ENCODE data around the gene CLEC11A. TPM values are rescaled to one million over a fixed set of nuclear protein-coding genes. Genes with fewer than 3 reads are reported as not detected.

The CLEC11A gene
- total and polyA plus RNA-seq, 10 of the 15 experiments (the other 5 are each of a cell fraction or from before 2014, with no cell fraction given), result not detected

DNA sequence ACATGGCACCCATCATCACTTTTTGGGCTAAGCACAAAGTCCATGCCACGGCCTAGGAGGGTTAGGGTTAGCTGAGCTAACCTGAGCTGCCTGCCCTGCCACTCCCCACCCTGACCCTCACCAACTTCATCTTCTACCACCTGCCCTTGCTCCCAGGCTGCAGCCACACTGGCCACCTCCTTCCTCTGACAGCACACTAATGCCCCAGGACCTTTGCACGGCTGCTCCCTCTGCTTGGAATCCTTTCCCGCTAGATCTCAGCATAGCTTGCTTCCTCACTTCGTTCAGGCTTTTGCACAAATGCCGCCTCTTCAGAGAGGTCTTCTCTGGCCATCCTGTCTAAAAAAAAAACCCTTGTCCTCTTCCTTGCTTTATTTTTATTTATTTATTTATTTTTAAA lies 16.8 kb upstream of the CLEC11A start:
- H3K4me2 ChIP-seq (ENCODE audit: control insufficient read depth, insufficient read depth), result no peak overlapping the region
- FAIRE-seq (no peak), ATAC-seq (no peak), DNase-seq (ENCODE audit: low read depth, low spot score) (no peak)
- H3K27ac ChIP-seq (ENCODE audit: control insufficient read depth, insufficient read depth), result no peak overlapping the region
- CTCF ChIA-PET, result interaction anchor here (0.7 to 1.8 kb wide), 3 partner anchors 37 to 217 kb away, joined by 3 to 10 read pairs (median 4); no protein-coding TSS in a partner anchor
- no peaks in the 10 kb centered on the region for H3K4me1 ChIP-seq (ENCODE audit: control insufficient read depth, insufficient read depth, low read length)
- H4K20me1 ChIP-seq (ENCODE audit: control insufficient read depth, insufficient read depth), result no peaks in the 10 kb centered on the region
- intact Hi-C loops (cut with micrococcal nuclease; ENCODE audit: unreplicated experiment), result loop anchor here (5.0 kb wide), 1 partner anchor 349 kb away; no protein-coding TSS in a partner anchor
- H3K27me3 ChIP-seq (replicated peaks in 1 of 2; ENCODE audit: control insufficient read depth in 2 of 2, insufficient read depth in 2 of 2, low read length in 1 of 2), result no peaks in the 10 kb centered on the region
- POLR2A ChIA-PET, result no interaction called here
- no TSS peak for BruUV-seq (replicated peaks)
- 25% methylated on average over 5 of the region's 5 CpGs for WGBS (ENCODE audit: insufficient coverage, insufficient replicate concordance, low lambda C conversion rate, missing lambda C conversion rate)
- TF ChIP-seq ZBTB4 (CRISPR knock-in tag; IDR thresholded peaks at IDR 0.05) (no peak), ZNF274 (IDR thresholded peaks at IDR 0.05; ENCODE audit: insufficient read depth, insufficient read length) (no peak), CBFB (IDR thresholded peaks at IDR 0.05; ENCODE audit: low read depth) (no peak), BHLHE40 (IDR thresholded peaks at IDR 0.05; ENCODE audit: borderline replicate concordance in 1 of 2, low read depth in 2 of 2, low read length in 1 of 2) (no peak), MYB (IDR thresholded peaks at IDR 0.05; ENCODE audit: borderline replicate concordance, low read depth, low read length) (no peak), RFX5 (IDR thresholded peaks at IDR 0.05; ENCODE audit: low read depth, low read length) (no peak)
- in situ Hi-C loops (cut with MboI), result no loop called here
- no peaks in the 10 kb centered on the region for H3K79me2 ChIP-seq (ENCODE audit: control insufficient read depth, insufficient read depth, low read length)
- no peaks in the 10 kb centered on the region for H3K36me3 ChIP-seq (ENCODE audit: control insufficient read depth in 2 of 2, insufficient read depth in 2 of 2, low read length in 1 of 2)
- SMC1A ChIA-PET (ENCODE audit: uncharacterized antibody, unreplicated experiment), result interaction anchor here (1.8 kb wide), 1 partner anchor 215 kb away, joined by 12 read pairs; no protein-coding TSS in a partner anchor
- no peak overlapping the region for H3K9ac ChIP-seq (ENCODE audit: control insufficient read depth, insufficient read depth, low read length)
- no peak overlapping the region for H3K4me3 ChIP-seq
- RAD21 ChIA-PET (ENCODE audit: unreplicated experiment), result interaction anchor here (1.8 to 1.9 kb wide), 2 partner anchors 78 to 215 kb away, joined by 8 to 16 read pairs; no protein-coding TSS in a partner anchor
- H3K9me3 ChIP-seq (replicated peaks; ENCODE audit: control insufficient read depth, insufficient read depth, low read length), result no peaks in the 10 kb centered on the region
- H2AFZ ChIP-seq (ENCODE audit: control insufficient read depth, low read depth, low read length), result no peak overlapping the region
